SK-N-SH (cell line): Measurements from ENCODE around the gene C1QTNF3. TPM values are rescaled to one million over a fixed set of nuclear protein-coding genes. Genes with fewer than 3 reads are reported as not detected.

Source experiments
- CTCF ChIA-PET: fragments of 300-600, 350-600 bp; formaldehyde crosslinking; extraction: SDS; loops from one replicate; lab custom pipeline; 2021; lab: Yijun Ruan, JAX
- POLR2A ChIA-PET: fragments of 350-600 bp; sonication (Branson Sonifier 250); formaldehyde crosslinking; extraction: SDS; loops from one replicate; lab custom pipeline; 2020; ENCODE audit warnings: antibody characterized with exemption, inconsistent platforms; lab: Yijun Ruan, JAX
- DNase-seq: peaks from one replicate; pipeline ENCODE4 v3.0.0; 2012
- H2AFZ ChIP-seq: fragments of 200-600 bp; sonication (generic); 2 replicates; pipeline ENCODE4 v1.8.1; 2016; ENCODE audit warnings: antibody characterized with exemption, mild to moderate bottlenecking, low read depth
- H3F3A ChIP-seq: fragments of 200-600 bp; sonication (generic); replicated peaks from 2 replicates; pipeline ENCODE3; 2016; ENCODE audit warnings: antibody characterized with exemption, mild to moderate bottlenecking; ENCODE audit not compliant: insufficient read depth
- H3K27ac ChIP-seq, 2 experiments: fragments of 200-500 bp in 1 of 2; fragments of 200-600 bp in 1 of 2; sonication (Bioruptor generic) in 1 of 2; sonication (generic), shearing (Covaris generic) in 1 of 2; 2 replicates each; pipeline versions ENCODE4 v1.5.1 to v1.6.1; 2014 to 2016; ENCODE audit warnings: low read depth in 2 of 2, inconsistent platforms in 1 of 2, low read length in 1 of 2, mild to moderate bottlenecking in 1 of 2, mixed read lengths in 1 of 2
- H3K27me3 ChIP-seq: fragments of 200-600 bp; sonication (generic), shearing (Covaris generic); 2 replicates; pipeline ENCODE4 v1.6.1; 2016; ENCODE audit warnings: mixed run types; ENCODE audit not compliant: insufficient read depth
- H3K36me3 ChIP-seq, 2 experiments: fragments of 200-500 bp in 1 of 2; fragments of 200-600 bp in 1 of 2; sonication (Bioruptor generic) in 1 of 2; sonication (generic) in 1 of 2; replicated peaks in 1 of 2; 2 replicates each; pipeline versions ENCODE3 to v1.5.1; 2014 to 2016; ENCODE audit warnings: low read length in 1 of 2, mild to moderate bottlenecking in 1 of 2; ENCODE audit not compliant: insufficient read depth in 2 of 2, control insufficient read depth in 1 of 2
- H3K4me1 ChIP-seq, 2 experiments: fragments of 200-500 bp in 1 of 2; fragments of 200-600 bp in 1 of 2; sonication (Bioruptor generic) in 1 of 2; sonication (generic), shearing (Covaris generic) in 1 of 2; 2 replicates each; pipeline versions ENCODE4 v1.5.1 to v1.6.1; 2014 to 2016; ENCODE audit warnings: low read depth in 1 of 2, low read length in 1 of 2, mixed run types in 1 of 2; ENCODE audit not compliant: insufficient read depth in 2 of 2, control insufficient read depth in 1 of 2
- H3K4me2 ChIP-seq: fragments of 200-600 bp; sonication (generic), shearing (Covaris generic); 2 replicates; pipeline ENCODE4 v1.6.1; 2017; ENCODE audit warnings: mixed run types
- H3K4me3 ChIP-seq, 2 experiments: fragments of 200-500 bp in 1 of 2; fragments of 200-600 bp in 1 of 2; sonication (Bioruptor generic) in 1 of 2; sonication (generic), shearing (Covaris generic) in 1 of 2; 2 replicates each; pipeline versions ENCODE4 v1.5.1 to v1.8.1; 2014 to 2016; ENCODE audit warnings: low read depth in 2 of 2, inconsistent platforms in 1 of 2, low read length in 1 of 2, mild to moderate bottlenecking in 1 of 2, mixed read lengths in 1 of 2, moderate library complexity in 1 of 2
- H3K79me2 ChIP-seq: fragments of 200-600 bp; sonication (generic); 2 replicates; pipeline ENCODE4 v1.8.1; 2017; ENCODE audit warnings: mild to moderate bottlenecking; ENCODE audit not compliant: insufficient read depth
- H3K9ac ChIP-seq: fragments of 200-600 bp; sonication (generic); 2 replicates; pipeline ENCODE4 v1.6.1; 2017; ENCODE audit warnings: mixed run types
- H3K9me2 ChIP-seq: fragments of 200-600 bp; sonication (generic); 2 replicates; pipeline ENCODE4 v1.6.1; 2017; ENCODE audit warnings: mixed run types
- H3K9me3 ChIP-seq: fragments of 200-600 bp; sonication (generic); 2 replicates; pipeline ENCODE4 v1.6.1; 2017; ENCODE audit warnings: mixed run types, mild to moderate bottlenecking, moderate library complexity
- H4K20me1 ChIP-seq: fragments of 200-600 bp; sonication (generic); 2 replicates; pipeline ENCODE4 v1.6.1; 2017; ENCODE audit warnings: mild to moderate bottlenecking, mixed run types; ENCODE audit not compliant: insufficient read depth
- CTCF ChIP-seq: fragments of 200-600 bp; sonication (generic); IDR thresholded peaks from 2 replicates; pipeline ENCODE4 v1.6.1; 2017; ENCODE audit warnings: antibody characterized with exemption, mild to moderate bottlenecking, moderate library complexity
- FOSL2 ChIP-seq: IDR thresholded peaks from 2 replicates; pipeline ENCODE4 v1.4.0; 2012; ENCODE audit warnings: low read depth, mild to moderate bottlenecking, moderate library complexity, borderline replicate concordance
- FOXM1 ChIP-seq: IDR thresholded peaks from 2 replicates; pipeline ENCODE4 v1.4.0; 2012; ENCODE audit warnings: low read depth, mild to moderate bottlenecking
- GATA2 ChIP-seq: sonication (generic); formaldehyde crosslinking; IDR thresholded peaks from 2 replicates; pipeline ENCODE4 v1.5.0; 2020; ENCODE audit warnings: mild to moderate bottlenecking, missing genetic modification reagents
- IRF3 ChIP-seq: fragments of 150-350 bp; IDR thresholded peaks from 2 replicates; pipeline ENCODE4 v1.6.1; 2016; ENCODE audit warnings: mild to moderate bottlenecking, low read depth, low read length
- MEF2A ChIP-seq: IDR thresholded peaks from 2 replicates; pipeline ENCODE4 v1.4.0; 2012; ENCODE audit warnings: low read depth, borderline replicate concordance
- MXI1 ChIP-seq: IDR thresholded peaks from 2 replicates; pipeline ENCODE4 v1.6.1; 2012; ENCODE audit warnings: mild to moderate bottlenecking, low read depth, low read length, improper control_type of control experiment
- NFIC ChIP-seq: IDR thresholded peaks from 2 replicates; pipeline ENCODE4 v1.4.0; 2012; ENCODE audit warnings: borderline replicate concordance
- PBX3 ChIP-seq: IDR thresholded peaks from 2 replicates; pipeline ENCODE4; 2012
- POLR2AphosphoS5 ChIP-seq: IDR thresholded peaks from 2 replicates; pipeline ENCODE4 v1.6.1; 2012; ENCODE audit warnings: low read depth, low read length
- RAD21 ChIP-seq: IDR thresholded peaks from 2 replicates; pipeline ENCODE4 v1.6.1; 2012; ENCODE audit warnings: mild to moderate bottlenecking, low read length
- RCOR1 ChIP-seq: fragments of 150-350 bp; IDR thresholded peaks from 2 replicates; pipeline ENCODE4 v1.6.1; 2017; ENCODE audit warnings: antibody characterized with exemption, low read length
- RXRA ChIP-seq: IDR thresholded peaks from 2 replicates; pipeline ENCODE4 v1.4.0; 2012; ENCODE audit warnings: low read depth, mild to moderate bottlenecking, borderline replicate concordance
- TCF12 ChIP-seq: IDR thresholded peaks from 2 replicates; pipeline ENCODE4 v1.4.0; 2012
- TEAD4 ChIP-seq: IDR thresholded peaks from 2 replicates; pipeline ENCODE4 v1.4.0; 2012; ENCODE audit warnings: mild to moderate bottlenecking, borderline replicate concordance; ENCODE audit not compliant: insufficient read depth
- YY1 ChIP-seq: IDR thresholded peaks from 2 replicates; pipeline ENCODE4 v1.4.0; 2012; ENCODE audit warnings: low read depth, mild to moderate bottlenecking
- WGBS: methylation state at CpG from one replicate; pipeline ENCODE4 v1.1.6; 2017; ENCODE audit warnings: low lambda C conversion rate; 5-methylcytosine and 5-hydroxymethylcytosine counted together
- polyA plus RNA-seq, 3 experiments: library from polyadenylated mRNA; depleted of rRNA; stranded (reverse); fragments of >200 nt; gene quantifications; 2 replicates each; pipeline ENCODE4 v1.2.3, GENCODE V29; 2012

C1QTNF3 gene
- polyA plus RNA-seq, 1 of the 3 experiments (the other 2 are of a cell fraction) = 1.5 TPM

GRCh38 chr5:34009610-34010009, 33.4 kb downstream of the C1QTNF3 start:
- Histone ChIP-seq H3K4me1 (peaks cover 8 to 11% of the 10 kb centered on the region in 2 experiments), H3K36me3 (peaks cover 4 to 10% of the 10 kb centered on the region in 2 experiments), H3K27ac (peak overlapping the region in 1 of 2 experiments; percentile 89; a peak in 2 of 4 replicates), H3K4me3 (no peak overlapping the region), H3K79me2 (peaks cover 14% of the 10 kb centered on the region), H3K4me2 (no peak overlapping the region), H3F3A (peaks cover 36% of the 10 kb centered on the region), H4K20me1 (no peaks in the 10 kb centered on the region), H3K9me2 (no peaks in the 10 kb centered on the region), H3K9me3 (no peaks in the 10 kb centered on the region), H2AFZ (0 out of 2 replicates have a peak overlapping the region, but pooled peaks have one; percentile 96), H3K9ac (no peak overlapping the region), H3K27me3 (no peaks in the 10 kb centered on the region)
- 54% methylated on average over 1 of the region's 1 CpG for WGBS
- ChIA-PET POLR2A (no interaction called here), CTCF (interaction anchor here (1.6 kb wide), 1 partner anchor 7 kb away, joined by 3 read pairs; no protein-coding TSS in a partner anchor)
- no peak for TF ChIP-seq RAD21
- peak; percentile 69 for TF ChIP-seq TCF12
- TF ChIP-seq TEAD4 = no peak
- TF ChIP-seq PBX3 = peak; percentile 30; the same call in 1 of the 2 replicates
- TF ChIP-seq MXI1 = no peak
- peak; percentile 8; the same call in 1 of the 2 replicates for TF ChIP-seq NFIC
- no peak for TF ChIP-seq RCOR1
- no peak for TF ChIP-seq MEF2A
- no peak for TF ChIP-seq YY1
- TF ChIP-seq FOSL2 = no peak; the same call in 1 of the 2 replicates
- DNase-seq = no peak

GRCh38 chr5:34008802-34009201, 34.2 kb downstream of the C1QTNF3 start:
- H4K20me1 ChIP-seq = no peaks in the 10 kb centered on the region
- peak overlapping the region; percentile 84 to 91 for H3K4me3 ChIP-seq
- H3K27ac ChIP-seq = peak overlapping the region; percentile 89 to 99
- no peak for DNase-seq
- peak overlapping the region; percentile 91 for H3K4me2 ChIP-seq
- H3K27me3 ChIP-seq = no peaks in the 10 kb centered on the region
- H3K9me2 ChIP-seq = no peaks in the 10 kb centered on the region
- ChIA-PET CTCF (interaction anchor here (1.2 to 1.6 kb wide), 2 partner anchors 8 to 12 kb away, joined by 3 read pairs; no protein-coding TSS in a partner anchor), POLR2A (interaction anchor here (1.3 to 1.7 kb wide), 3 partner anchors 11 to 906 kb away, joined by 3 to 4 read pairs (median 3); partner anchors contain the start of genes BRIX1 and RAD1)
- H3F3A ChIP-seq = peaks cover 36% of the 10 kb centered on the region
- H3K79me2 ChIP-seq = peaks cover 14% of the 10 kb centered on the region
- no peaks in the 10 kb centered on the region for H3K9me3 ChIP-seq
- H3K36me3 ChIP-seq = peaks cover 6 to 18% of the 10 kb centered on the region in 2 experiments
- H3K9ac ChIP-seq = peak overlapping the region; percentile 87
- TF ChIP-seq IRF3 (no peak), TEAD4 (no peak), FOSL2 (no peak), POLR2AphosphoS5 (no peak), RXRA (no peak), RCOR1 (no peak), CTCF (no peak), RAD21 (no peak), GATA2 (CRISPR knock-in tag) (no peak), NFIC (no peak), MEF2A (no peak), FOXM1 (no peak)
- H2AFZ ChIP-seq = peak overlapping the region; percentile 96
- WGBS = 4% methylated on average over 1 of the region's 1 CpG
- H3K4me1 ChIP-seq = peaks cover 8 to 11% of the 10 kb centered on the region in 2 experiments
